Measurements from ENCODE around the gene NUDT14.

NUDT14 gene

DNA sequence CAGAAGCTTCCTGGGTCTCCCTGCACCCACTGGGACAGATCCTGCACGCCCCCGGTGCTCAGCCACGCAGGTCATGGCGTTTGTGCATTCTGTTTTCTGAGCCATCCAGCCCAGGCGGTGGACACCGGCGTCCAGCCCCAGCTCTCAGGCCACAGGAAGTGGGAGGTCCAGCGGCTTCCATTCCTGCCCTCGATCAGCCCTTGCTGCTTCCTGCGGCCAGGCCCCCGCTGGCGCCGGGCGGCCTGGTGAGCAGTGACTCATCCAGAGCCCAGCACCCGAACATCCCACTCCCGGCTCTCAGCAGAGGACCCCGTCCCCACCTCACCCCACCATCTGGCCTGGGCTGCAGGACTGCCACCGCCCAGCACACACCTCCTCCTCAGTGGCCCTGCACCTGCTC lies 18.0 kb upstream of the NUDT14 start:
- DNase-seq (ENCODE audit: low spot score), result peak; percentile 89

DNA sequence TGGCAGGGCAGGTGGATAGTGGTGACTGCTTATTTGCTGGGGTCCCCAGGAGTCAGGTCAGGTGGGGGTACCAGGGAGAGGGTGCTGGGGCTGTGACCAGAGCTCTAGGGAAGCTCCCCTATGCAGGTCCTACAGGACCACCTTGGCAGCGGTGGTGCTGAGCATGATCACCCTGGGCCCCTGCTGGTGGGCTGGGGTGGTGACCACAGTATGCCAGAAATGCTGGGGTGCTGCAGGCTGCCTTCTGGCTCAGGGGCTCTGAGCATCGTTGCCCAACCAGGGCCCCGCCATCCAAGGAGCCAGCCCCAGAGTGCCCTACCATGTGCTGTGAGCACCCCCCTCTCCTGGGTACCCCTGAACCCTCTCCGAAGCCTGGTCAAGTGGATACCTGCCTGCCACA lies 17.5 kb upstream of the NUDT14 start:
- DNase-seq (ENCODE audit: low spot score), result no peak

DNA sequence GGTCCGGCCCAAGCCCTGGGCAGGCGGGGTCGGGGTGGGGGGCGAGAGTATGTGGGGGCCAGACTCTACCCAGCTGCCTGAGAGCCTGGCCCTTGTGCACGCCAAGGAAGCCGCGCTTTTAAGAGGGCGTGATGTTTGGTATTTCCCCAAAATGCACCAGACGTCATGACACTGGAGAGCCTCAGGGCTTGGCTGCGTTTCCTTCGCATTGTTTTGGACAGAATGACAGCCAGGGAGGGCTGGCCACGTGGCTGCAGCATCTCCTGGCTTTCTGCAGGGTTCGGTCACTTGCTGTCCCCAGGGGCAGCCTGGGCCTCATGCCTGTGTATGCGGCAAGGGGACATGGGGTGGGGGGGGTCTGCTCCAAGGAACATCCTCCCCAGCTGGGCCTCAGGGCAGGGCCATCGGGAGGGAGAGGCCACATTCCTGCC lies 16.1 kb upstream of the NUDT14 start:
- peak; percentile 78 for DNase-seq (ENCODE audit: low spot score)

DNA sequence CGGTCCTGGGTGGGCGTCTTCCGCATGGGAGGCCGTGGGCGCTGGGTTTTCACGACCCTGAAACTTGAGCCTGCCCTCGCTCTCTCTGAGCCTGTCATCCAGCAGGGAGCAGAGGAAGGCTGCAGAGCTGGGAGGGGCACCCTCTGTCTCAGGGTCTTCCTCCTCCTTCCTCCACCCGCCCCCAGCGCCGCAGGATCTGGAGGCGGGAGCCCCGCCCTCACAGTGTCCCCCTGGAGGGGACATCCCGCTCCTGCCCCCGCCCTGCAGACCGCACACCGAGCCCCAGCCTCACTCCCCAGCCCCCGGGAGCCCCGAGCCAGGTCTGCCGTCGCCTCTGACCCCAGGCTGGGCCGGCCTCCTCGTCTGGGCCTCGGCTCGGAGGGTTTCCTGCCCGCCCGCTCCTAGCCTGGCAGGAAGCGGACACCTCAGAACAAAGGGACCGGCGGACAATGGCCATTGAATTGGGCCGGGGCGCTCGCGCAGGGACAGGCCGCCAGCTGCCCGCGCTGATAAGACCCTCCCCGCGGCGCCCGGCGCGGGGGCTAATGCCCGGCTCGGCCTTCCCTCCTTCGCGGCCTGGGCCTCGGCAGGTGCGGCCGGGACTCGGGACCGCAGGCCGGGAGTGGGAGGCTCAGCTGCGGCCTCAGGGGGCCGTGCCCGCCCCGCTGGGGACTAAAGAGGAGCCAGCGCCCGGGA lies 15.3 kb upstream of the NUDT14 start:
- peak; percentile 90 for DNase-seq (ENCODE audit: low spot score)

DNA sequence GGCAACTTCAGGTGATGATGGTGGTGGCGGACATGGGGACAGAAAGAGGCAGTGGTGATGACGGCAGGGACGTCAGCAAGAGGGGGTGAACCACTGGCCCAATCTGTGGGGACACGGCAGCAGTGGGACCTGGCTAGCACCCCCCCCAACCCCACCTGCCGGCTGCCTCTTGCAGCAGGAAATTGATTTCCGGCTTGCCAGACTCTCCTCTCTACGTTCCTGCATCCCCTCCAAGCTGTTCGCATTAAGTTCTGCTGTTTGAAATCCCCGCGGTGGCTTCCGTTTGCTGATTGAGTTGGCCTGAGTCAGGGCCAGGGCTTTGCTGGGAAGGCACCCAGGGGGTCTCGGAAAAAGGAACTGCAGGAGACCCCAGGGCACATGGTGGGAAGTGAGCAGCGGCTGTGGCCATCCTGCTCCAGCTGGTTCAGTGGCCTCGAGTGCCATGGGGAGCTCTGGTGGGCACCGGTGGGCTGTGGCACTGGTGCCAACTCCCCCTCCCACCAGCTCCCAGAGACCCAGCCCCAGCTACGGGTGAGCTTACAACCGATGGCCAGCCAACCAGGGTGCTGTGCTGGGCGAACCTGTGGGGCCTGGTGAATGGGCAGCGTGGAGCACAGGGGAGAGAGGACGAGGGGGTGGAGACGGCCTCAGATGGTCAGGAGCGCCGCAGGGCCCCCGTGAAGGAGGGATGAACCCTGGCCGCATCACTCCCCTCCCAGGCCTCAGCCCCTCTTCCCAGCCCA lies 14.6 kb upstream of the NUDT14 start:
- peak; percentile 72 for DNase-seq (ENCODE audit: low spot score)

DNA sequence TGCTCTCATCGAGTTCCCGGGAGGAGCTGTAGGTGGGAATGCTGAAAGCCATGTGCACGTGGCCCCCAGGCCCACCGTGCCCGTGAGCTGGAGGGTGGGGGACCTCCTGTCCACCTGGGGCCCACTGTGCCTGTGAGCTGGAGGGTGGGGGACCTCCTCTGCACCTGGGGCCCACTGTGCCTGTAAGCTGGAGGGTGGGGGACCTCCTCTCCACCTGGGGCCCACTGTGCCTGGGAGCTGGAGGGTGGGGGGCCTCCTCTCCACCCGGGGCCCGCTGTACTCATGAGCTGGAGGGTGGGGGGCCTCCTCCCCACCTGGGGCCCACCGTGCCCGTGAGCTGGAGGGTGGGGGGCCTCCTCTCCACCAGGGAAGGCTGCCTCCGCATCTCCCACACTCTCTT lies 13.9 kb upstream of the NUDT14 start:
- no peak for DNase-seq (ENCODE audit: low spot score)

DNA sequence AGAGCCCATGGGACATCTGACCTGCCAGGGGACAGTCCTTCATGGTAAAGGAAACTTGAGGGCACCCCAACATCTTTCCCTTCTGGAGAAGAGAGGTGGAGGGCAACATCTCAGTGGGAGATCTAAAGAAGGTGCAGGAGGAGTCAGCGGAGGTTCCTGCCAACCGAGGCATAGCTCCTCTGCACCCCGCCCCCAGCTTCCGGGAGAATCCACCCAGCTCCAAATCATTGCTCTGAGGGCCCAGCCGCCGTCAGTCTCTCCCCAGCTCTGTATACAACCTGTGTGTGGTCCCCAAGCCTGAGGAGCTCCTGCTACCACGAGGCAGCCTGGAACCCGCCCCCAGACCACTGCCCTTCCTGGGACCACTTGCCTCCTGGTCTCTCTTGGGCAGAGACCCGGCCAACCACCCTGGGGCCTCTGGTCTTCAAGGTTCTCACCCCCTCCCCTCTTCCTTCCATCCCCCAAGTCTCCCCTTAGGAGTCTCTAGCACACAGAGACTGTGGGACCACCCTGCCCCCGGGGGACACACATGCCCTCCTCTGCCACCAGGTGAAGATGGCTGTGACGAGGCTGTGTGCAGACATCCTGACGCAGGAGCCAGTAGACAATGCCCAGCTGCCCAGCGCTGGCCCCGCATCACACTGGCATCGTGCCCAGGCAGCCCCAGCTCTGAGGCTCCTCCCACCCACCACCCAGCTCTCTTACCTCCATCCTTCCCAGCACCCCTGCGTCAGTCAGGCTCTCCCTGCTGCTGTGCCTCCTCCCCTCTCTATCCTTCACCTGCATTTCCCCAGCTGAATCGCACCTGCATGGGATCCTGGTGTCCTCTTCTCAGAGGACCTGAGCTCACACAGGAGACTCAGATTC lies 13.0 kb upstream of the NUDT14 start:
- DNase-seq (ENCODE audit: low spot score), result peak; percentile 52

DNA sequence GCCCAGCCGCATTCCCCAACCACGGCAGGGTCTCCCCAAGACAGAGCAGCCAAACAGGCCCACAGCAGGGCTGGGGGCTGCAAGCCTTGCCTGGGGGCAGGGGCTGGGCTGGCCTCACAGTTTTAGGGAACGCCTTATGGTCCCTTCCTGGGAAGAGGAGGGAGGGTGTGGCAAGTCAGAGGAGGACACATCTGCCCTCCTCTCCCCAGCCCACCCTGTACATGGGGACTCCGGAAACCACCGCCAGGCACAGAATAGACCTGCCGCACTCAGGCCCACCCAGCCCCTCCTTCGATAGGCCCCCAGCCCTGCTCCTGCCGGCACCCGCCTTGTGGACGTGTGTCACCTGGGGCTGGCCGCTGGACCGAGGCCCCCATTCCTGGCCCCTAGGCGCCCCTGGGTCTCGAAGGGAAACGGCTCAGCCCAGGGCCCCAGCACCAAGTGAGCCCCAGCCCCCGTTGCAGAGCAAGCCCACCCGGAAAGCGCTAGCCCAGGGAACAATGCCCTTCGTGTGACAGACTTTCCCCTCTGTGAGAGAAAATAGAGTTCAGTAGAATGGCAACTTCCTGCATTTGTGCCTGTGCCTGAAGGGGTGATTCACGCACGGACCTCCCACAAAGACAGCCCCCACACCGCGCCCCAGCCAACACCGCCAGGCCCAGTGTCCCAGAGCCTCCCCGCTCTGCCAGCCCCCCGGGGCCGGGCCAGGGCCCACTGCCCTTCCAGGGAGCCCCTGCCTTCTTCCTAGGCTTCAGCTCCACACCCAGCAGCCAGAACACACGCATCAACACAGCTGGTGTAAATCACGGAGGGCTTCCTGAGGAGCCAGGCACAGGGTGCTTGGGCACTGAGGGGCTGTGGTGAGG lies 12.0 kb upstream of the NUDT14 start:
- peak; percentile 97 for DNase-seq (ENCODE audit: low spot score)

DNA sequence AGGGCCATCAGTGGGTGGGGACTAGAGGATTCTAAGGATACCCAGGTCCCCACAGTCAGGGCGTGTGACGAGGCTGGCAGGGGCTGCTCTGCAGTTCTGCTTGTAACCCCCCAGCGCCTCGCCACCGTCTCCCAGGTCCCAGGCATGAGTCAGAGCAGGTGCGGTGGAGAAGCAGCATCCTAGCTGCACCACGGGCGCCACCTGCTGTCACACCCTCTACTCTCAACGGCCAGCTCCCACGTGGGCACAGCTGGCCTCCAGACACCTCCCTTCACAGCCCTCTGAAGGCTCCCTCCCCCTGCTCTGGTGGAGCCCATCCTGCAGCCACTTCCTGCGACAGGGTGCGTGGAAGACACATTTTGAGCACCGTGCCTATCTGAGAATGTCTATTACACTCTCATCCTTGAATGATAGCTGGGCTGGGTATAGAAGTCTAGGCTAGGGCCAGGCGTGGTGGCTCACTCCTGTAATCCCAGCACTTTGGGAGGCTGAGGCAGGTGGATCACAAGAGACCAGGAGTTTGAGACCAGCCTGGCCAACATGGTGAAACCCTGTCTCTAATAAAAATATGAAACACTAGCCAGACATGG lies 6.9 kb upstream of the NUDT14 start:
- no peak for DNase-seq (ENCODE audit: low spot score)

DNA sequence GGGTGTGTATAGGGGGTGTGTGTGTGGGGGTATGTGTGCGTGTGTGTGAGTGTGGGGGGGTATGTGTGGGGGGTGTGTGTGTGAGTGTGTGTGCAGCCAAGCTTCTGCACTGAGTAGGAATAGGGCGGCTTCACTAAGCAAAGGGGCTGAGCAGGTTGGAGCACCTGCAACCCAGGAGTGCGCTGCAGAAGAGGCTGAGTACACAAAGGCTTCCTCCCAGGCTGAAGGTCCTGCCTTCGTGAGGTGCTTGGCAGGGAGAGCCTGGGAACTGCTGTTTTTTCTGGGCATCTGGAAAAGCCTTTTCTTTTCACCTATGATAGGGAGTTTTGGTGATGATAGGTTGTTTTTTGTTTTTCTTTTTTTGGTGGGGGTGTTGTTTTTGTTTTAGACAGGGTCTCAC lies 6.0 kb upstream of the NUDT14 start:
- DNase-seq (ENCODE audit: low spot score), result no peak

DNA sequence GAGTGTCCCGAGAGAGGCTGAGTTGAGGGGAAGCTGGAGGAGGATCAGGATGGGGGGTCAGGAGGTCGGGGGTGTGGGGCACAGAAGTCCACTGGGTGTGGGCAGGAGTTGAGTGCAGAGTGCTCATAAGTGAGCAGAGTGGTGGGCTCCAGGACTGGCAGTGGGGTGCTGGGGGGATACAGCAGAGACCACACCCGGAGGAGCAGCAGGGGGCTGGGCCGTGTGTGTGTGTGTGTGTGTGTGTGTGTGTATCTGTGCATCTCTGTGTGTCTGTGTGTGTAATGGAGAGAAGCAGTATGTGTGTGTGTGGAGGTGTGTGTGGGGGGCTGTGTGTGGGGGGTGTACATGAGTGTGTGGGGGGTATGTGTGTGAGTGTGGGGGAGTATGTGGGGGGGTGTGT lies 4.9 kb upstream of the NUDT14 start:
- no peak for DNase-seq (ENCODE audit: low spot score)

DNA sequence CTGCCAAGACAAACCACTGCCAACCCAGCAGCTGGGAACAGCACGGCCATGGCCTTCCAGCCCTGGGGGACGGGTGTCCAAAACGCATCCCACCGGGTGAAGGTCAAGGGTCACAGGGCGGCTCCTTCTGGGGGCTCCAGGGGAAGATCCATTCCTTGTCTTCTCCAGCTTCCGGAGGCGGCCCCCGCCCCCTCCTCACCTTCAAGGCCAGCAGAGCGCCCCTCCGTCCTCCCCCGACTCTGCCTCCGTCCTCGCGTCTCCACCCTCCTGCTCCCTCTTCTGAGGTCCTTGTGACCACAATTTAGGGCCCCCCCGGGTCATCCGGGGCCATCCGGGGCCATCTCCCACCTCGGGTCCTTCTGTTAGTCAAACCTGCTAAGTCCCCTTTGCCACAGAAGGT lies 3.9 kb upstream of the NUDT14 start:
- no peak for DNase-seq (ENCODE audit: low spot score)

DNA sequence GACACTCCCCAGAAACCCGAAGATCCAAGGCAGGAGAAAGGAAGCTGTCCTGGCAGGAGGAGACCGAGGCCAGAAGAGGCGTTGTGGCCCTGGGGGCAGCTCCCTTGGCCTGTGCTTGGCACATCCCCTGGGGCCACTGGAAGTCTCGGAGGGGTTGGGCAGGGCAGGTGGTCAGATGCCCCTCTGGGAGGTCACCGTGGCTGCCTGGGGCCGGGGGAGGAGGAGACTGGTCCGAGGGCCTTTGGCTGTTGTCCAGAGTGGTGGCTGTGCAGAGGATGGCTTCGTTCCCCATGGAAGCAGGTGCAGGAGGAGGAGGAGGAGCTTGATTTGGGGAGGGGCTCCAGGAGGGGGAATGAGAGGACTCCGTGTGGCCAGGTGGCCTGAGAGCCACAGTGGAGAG lies 3.3 kb upstream of the NUDT14 start:
- no peak for DNase-seq (ENCODE audit: low spot score)

DNA sequence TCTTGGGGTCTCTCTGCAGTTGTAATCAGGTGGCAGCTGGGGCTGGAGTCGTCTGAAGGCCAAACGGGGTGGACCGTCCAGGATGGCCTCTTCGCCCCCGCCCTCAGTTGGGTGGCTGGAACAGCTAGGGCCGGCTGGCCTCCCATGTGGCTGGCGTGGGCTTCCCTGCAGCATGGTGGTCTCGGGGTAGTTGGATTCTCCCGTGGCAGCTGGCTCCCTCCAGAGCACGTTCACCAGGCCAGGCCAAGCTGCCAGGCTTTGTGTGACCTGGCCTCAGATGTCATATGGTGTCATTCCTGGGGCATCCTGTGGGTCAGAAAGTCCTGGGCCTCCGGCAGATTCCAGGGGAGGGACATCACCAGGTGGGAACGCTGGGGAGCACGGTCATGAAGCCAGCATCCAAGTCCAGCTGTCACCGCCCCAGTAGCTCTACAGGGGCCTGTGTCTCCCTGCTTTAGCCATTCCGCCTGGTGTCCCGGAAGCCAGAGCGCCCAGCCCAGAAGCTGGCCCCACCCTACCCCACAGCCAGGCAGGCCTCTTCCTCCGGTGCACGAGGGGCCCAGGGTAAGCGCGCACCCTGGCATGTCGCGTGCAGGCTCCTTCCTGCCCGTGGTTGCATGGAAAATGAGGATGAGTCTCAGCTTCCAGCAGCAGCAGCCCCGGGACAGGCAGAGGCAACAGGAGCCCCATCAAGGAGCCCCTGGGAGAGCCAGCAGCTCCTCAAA lies 1.3 kb upstream of the NUDT14 start:
- peak; percentile 37 for DNase-seq (ENCODE audit: low spot score)

DNA sequence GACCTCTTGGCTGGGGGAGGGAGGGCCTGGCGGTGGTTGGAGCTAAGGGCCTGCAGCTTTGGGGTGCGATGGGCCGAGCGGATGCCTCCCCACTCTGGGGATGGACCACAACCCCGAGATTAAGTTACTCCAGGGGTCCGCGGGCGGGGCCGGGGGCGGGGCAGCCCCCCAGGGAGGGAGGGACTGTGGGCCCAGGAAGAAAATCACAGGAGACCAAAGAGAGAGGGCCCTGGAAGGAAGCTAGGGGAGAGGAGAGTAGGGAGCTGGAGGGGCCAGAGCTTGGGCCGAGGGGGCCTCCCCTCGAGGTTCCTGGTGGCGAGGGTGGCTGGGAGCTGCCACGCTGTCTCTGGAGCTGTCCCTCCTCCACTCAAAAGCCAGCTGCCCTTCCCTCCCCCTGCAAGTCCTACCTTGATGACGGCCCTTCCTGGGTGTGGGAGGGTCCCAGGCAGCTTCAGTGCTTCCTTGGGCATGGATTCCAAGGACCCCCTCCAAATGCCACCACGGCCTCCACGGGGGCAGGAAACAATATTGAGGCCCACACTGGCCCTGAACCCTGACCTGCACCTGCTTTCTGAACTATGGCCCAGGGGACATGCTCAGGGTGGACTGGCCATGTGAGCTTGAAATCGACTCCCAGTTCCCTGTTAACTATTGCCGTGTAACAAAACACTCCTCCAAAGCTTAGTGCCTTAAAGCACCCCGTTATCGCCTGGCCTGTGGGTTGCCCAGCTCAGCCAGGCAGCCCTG lies 610 bp upstream of the NUDT14 start:
- DNase-seq (ENCODE audit: low spot score), result no peak

DNA sequence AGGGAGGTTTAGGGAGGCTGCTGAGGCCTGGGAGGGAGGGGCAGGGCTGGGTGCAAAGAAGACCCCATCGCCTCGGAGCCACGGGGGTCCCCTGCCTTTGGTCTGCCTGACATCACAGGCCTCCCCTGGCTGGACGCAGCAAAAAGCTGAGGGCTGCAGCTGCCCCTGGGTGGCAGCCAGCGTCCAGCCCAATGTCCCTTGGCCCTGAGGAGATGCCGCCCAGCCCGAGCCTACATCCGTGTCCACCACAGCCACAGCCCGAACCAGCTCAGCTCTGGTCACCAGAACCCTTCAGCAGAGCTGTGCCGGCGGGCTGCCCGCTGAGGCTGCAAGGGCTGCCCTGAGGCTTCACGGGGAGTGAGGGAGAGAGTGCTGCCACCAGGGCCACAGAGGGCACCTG lies 1.9 kb downstream of the NUDT14 start:
- no peak for DNase-seq (ENCODE audit: low spot score)

DNA sequence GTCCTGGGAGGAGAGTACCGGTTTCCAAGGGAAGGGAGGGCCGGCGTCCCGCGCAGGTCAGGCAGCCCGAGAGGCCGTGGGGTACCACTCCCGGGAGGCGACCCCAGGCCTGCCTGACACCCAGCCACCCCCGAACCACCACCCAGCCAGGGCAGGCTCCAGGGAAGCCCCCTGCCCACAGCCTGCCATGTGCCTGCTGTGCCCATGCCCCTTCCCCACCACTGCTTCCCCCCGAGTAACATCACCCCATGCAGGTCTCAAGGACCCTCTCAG lies 2.3 kb downstream of the NUDT14 start:
- DNase-seq (ENCODE audit: low spot score), result no peak

DNA sequence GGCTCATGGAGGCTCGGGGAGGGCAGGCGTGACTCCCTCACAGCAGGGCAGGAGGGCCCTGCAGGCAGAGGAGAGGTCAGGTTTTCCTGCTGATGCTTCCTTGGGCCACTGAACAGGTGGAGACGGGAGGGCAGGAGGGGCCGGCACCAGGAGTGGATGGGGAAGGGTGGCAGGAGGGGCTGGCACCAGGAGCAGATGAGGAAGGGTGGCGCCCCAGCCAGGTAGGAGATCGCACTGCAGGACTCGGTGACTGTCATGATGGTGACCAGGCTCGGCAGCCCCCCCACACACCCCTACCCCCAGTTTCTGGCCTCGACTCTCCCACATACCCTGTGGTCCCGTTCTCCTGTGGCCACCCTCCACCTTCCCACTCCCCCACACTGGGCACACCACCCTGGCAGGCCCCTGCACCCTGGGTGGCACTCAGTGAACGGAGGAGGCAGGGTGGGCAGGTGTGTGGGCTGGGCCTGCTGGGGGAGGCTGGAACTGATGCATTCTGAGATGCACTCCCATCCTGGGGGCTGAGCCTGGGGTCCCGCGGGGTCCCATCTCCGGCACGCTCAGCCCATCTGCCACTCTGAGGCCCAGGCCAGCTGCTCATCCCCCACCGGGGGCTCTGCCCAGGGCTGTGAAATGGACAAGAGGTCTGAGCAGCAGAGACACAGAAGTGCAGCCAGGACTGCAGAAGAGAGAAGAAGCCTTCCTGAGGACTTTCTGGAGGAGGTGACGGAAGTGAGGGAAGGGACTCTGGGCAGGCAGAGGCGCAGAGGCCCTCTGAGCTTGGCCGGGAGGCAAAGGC lies 2.8 kb downstream of the NUDT14 start:
- DNase-seq (ENCODE audit: low spot score), result no peak

DNA sequence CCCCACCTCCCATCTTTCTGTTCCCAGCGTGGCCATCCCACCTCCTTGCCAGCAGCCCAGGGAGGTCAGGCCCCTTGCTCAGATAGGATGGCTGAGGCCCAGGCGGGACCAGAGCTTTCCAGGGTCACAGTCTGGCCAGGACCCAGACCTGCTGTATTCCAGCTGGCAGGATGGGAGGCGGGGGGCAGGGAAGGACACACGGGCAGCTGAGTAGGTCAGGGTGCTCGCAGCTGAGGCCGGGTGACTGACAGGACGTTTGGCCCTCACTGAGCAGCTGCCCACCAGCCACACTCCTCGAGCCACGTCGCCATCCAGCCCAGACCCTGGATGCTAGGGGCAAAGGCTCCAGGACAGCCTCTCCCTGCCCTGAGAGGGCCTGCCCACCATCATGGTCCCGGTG lies 4.0 kb downstream of the NUDT14 start:
- DNase-seq (ENCODE audit: low spot score), result no peak

DNA sequence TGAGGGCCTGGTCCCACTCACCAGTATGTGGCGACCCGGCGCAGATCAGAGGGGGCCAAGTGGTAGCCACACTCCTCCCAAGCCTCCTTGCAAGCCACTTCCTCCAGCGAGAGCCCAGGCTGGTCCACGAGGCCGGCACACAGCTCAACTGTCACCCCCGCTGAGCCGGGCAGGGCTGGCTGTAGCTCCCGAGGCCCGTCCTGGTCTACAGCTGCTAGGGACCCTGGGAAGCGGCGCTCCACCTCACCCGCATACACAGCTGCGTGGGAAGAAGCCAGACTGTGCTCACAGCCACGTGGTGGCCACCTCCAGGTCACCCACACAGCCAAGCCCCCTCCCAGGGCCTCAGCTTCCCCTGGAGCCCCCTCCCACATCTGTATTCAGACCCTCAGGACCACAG lies 4.6 kb downstream of the NUDT14 start:
- DNase-seq (ENCODE audit: low spot score), result no peak

Data from kidney capillary endothelial cell (primary cell).